ENCODE data around the gene MAGIX. TPM values are rescaled to one million over a fixed set of nuclear protein-coding genes. Genes with fewer than 3 reads are reported as not detected.

The MAGIX gene
- total and polyA plus RNA-seq, 2 donors (not counting 1 experiment from before 2014, with no cell fraction given), result 0.40 to 1.7 TPM

GRCh38 chrX:49166914-49167739, 4.6 kb downstream of the MAGIX start:
- H3K9ac ChIP-seq (ENCODE audit: insufficient read depth, low read length), result peak overlapping the region; percentile 51
- H3K36me3 ChIP-seq (ENCODE audit: control insufficient read depth, insufficient read depth, low read length), result no peaks in the 10 kb centered on the region
- H3K27me3 ChIP-seq (ENCODE audit: control insufficient read depth, insufficient read depth, low read length), result no peaks in the 10 kb centered on the region
- TF ChIP-seq EZH2 (IDR thresholded peaks at IDR 0.05; ENCODE audit: low read length, missing control alignments), result no peak
- no peak for TF ChIP-seq CTCF (conservative IDR thresholded peaks at IDR 0.05 in 1 of 2, IDR thresholded peaks at IDR 0.05 in 1 of 2; ENCODE audit: low read depth in 1 of 2, low read length in 2 of 2)
- peak overlapping the region; percentile 83 for H3K4me2 ChIP-seq (ENCODE audit: extremely low read depth, insufficient read depth, low read length)
- DNase-seq (ENCODE audit: low read depth in 2 of 2), result peak; percentile 85
- H3K9me3 ChIP-seq (ENCODE audit: control insufficient read depth, insufficient read depth, low read depth, low read length), result no peaks in the 10 kb centered on the region
- peak overlapping the region; percentile 19 for H2AFZ ChIP-seq (ENCODE audit: low read length)
- peak overlapping the region; percentile 16 to 50 (median 46) for H3K4me3 ChIP-seq (replicated peaks in 1 of 4; ENCODE audit: control extremely low read depth in 1 of 4, insufficient read depth in 1 of 4, low read depth in 3 of 4, low read length in 4 of 4)
- H3K79me2 ChIP-seq (ENCODE audit: control insufficient read depth, insufficient read depth, low read length), result peaks cover under 1% of the 10 kb centered on the region
- peaks cover 3% of the 10 kb centered on the region for H3K4me1 ChIP-seq (ENCODE audit: control insufficient read depth, extremely low read depth, insufficient read depth, low read length)
- no peaks in the 10 kb centered on the region for H4K20me1 ChIP-seq (ENCODE audit: control insufficient read depth, extremely low read depth, insufficient read depth, low read length)
- H3K27ac ChIP-seq (ENCODE audit: insufficient read depth, low read length), result peak overlapping the region; percentile 86

GRCh38 chrX:49167740-49168108, 5.2 kb downstream of the MAGIX start:
- Histone ChIP-seq H4K20me1 (ENCODE audit: control insufficient read depth, extremely low read depth, insufficient read depth, low read length) (no peaks in the 10 kb centered on the region), H3K4me2 (ENCODE audit: extremely low read depth, insufficient read depth, low read length) (peak overlapping the region; percentile 83), H3K36me3 (ENCODE audit: control insufficient read depth, insufficient read depth, low read length) (no peaks in the 10 kb centered on the region), H3K79me2 (ENCODE audit: control insufficient read depth, insufficient read depth, low read length) (peaks cover 3% of the 10 kb centered on the region), H3K9me3 (ENCODE audit: control insufficient read depth, insufficient read depth, low read depth, low read length) (no peaks in the 10 kb centered on the region), H3K4me3 (replicated peaks in 1 of 4; ENCODE audit: control extremely low read depth in 1 of 4, insufficient read depth in 1 of 4, low read depth in 3 of 4, low read length in 4 of 4) (peak overlapping the region in 3 of 4 experiments; percentile 44 to 50 (median 49)), H3K27ac (ENCODE audit: insufficient read depth, low read length) (peak overlapping the region; percentile 86), H3K4me1 (ENCODE audit: control insufficient read depth, extremely low read depth, insufficient read depth, low read length) (peaks cover 3% of the 10 kb centered on the region), H3K27me3 (ENCODE audit: control insufficient read depth, insufficient read depth, low read length) (no peaks in the 10 kb centered on the region), H2AFZ (ENCODE audit: low read length) (no peak overlapping the region), H3K9ac (ENCODE audit: insufficient read depth, low read length) (no peak overlapping the region)
- no peak for DNase-seq (ENCODE audit: low read depth in 2 of 2)
- TF ChIP-seq EZH2 (IDR thresholded peaks at IDR 0.05; ENCODE audit: low read length, missing control alignments), result no peak
- no peak for TF ChIP-seq CTCF (conservative IDR thresholded peaks at IDR 0.05 in 1 of 2, IDR thresholded peaks at IDR 0.05 in 1 of 2; ENCODE audit: low read depth in 1 of 2, low read length in 2 of 2)

GRCh38 chrX:49171752-49172279, 9.3 kb downstream of the MAGIX start, which contains the start of gene PLP2:
TSS of gene PLP2 (plus strand) at chrX:49171898. CDS start at chrX:49172001, 103 bp downstream.
- peak within 1 kb of the TSS; percentile 79 for H3K4me2 ChIP-seq (ENCODE audit: extremely low read depth, insufficient read depth, low read length)
- DNase-seq (ENCODE audit: low read depth in 2 of 2), result peak; percentile 39 to 59
- peaks cover 2% of the 10 kb centered on the region for H3K4me1 ChIP-seq (ENCODE audit: control insufficient read depth, extremely low read depth, insufficient read depth, low read length)
- H3K9me3 ChIP-seq (ENCODE audit: control insufficient read depth, insufficient read depth, low read depth, low read length), result no peaks in the 10 kb centered on the region
- H2AFZ ChIP-seq (ENCODE audit: low read length), result peak within 1 kb of the TSS; percentile 6
- TF ChIP-seq CTCF (conservative IDR thresholded peaks at IDR 0.05 in 1 of 2, IDR thresholded peaks at IDR 0.05 in 1 of 2; ENCODE audit: low read depth in 1 of 2, low read length in 2 of 2) (no peak), EZH2 (IDR thresholded peaks at IDR 0.05; ENCODE audit: low read length, missing control alignments) (no peak)
- peak within 1 kb of the TSS; percentile 54 to 72 (median 65) for H3K4me3 ChIP-seq (replicated peaks in 1 of 4; ENCODE audit: control extremely low read depth in 1 of 4, insufficient read depth in 1 of 4, low read depth in 3 of 4, low read length in 4 of 4)
- no peaks in the 10 kb centered on the region for H4K20me1 ChIP-seq (ENCODE audit: control insufficient read depth, extremely low read depth, insufficient read depth, low read length)
- H3K79me2 ChIP-seq (ENCODE audit: control insufficient read depth, insufficient read depth, low read length), result peaks cover 15% of the 10 kb centered on the region
- peaks cover 2% of the 10 kb centered on the region for H3K36me3 ChIP-seq (ENCODE audit: control insufficient read depth, insufficient read depth, low read length)
- H3K27me3 ChIP-seq (ENCODE audit: control insufficient read depth, insufficient read depth, low read length), result no peaks in the 10 kb centered on the region
- peak within 1 kb of the TSS; percentile 88 for H3K27ac ChIP-seq (ENCODE audit: insufficient read depth, low read length)
- H3K9ac ChIP-seq (ENCODE audit: insufficient read depth, low read length), result peak within 1 kb of the TSS; percentile 73
